GM19468 (cell line): ENCODE measurements around the gene INPP5J.
"Not testable (repeated sequence)": the region's sequence is repeated elsewhere in the genome, so short reads cannot be mapped to it uniquely, and the experiment has no call there.

Experiments used
- ATAC-seq: cut with Tn5 transposase; IDR thresholded peaks from one replicate; pipeline ENCODE4 v1.9.1; 2021; ENCODE audit warnings: mild to moderate bottlenecking, moderate library complexity, moderate number of reproducible peaks; ENCODE audit not compliant: unreplicated experiment; ENCODE audit errors: extremely low read depth

INPP5J gene

DNA sequence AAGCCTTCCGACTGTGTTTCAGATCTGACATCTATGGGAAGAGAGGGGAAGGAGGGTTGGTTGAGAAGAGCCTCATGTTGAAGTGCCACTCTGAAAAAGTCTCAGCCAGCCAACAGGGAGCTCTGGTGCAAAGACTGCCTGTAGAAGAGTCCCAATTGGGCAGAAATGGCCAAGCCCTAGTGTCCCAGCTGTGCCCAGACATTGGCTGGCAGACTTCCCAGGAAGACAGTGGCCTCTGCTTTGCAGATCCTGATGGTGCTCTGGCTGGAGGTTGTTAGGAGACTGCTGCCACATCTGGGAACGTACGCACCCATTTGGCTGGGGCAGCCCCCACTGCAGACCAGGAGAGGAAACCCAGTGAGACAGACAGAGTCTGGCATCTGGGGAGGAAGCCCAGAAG, 20.8 kb downstream of the INPP5J start:
- ATAC-seq, result no peak

DNA sequence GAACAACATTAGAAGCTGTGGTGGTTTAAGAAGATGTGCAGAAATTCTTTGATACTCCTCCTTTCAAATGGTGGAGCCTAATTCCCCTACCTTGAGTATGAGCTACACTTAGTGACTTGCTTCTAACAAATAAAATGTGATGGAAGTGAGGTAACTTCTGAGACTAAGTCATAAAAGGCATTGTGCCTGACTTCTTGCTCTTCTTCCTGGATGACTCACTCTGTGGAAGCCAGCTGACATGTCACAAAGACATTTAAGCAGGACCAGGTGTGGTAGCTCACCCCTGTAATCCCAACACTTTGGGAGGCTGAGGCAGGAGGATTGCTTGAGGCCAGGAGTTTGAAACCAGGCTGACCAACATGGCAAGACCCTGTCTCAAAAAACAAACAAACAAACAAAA, 21.5 kb downstream of the INPP5J start:
- ATAC-seq, result no peak

DNA sequence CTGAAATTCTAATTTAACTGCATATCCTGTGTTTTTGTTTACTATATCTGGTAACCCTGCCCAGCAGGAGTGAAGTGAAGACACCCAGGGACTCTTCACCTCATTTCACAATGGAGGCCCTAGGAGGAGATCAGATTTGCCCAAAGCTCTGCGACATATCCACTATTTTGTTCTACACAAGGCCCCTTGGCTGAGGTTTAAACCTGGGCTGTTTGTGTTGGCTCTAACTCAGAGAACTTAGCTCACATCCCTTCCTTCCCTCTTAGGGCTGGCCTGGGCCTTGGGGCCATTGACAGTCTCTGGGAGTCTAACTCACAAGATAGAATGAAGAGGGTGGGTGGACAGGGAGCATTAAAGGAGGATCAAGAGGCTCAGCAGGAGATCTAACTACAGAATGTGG, 25.7 kb downstream of the INPP5J start:
- no peak for ATAC-seq

DNA sequence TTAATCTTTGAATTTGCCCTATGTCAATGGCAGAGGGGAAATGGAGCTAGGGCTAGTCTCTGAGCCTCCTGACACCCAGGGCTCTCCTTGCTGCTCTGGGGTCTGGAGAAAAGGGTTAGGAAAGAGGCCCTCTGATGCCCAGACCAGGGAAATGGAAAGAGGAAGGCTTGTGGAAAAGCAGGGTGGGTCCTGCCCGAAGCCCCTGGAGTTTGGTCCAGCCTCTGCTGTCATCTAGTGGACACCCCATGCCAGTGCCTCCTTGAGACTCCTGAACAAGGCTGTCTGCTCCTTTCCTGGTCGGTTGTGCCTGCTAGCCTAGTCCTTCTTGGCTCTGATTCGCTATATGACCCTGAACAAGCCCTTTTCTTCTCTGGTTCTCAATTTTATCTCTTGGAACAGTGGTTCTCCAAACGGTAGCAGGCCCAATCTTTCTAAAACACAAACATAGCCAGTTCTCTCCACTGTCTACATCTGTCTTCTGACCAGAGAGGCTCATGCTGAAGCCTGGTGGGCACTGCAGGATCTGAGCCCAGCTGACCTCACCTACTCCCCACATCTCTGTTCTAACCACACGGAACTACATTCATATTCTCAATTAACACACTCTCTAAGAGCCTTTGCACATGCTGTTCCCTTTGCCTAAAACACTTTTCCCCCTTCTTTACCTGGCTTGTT, 26.3 kb downstream of the INPP5J start:
- ATAC-seq, result no peak

DNA sequence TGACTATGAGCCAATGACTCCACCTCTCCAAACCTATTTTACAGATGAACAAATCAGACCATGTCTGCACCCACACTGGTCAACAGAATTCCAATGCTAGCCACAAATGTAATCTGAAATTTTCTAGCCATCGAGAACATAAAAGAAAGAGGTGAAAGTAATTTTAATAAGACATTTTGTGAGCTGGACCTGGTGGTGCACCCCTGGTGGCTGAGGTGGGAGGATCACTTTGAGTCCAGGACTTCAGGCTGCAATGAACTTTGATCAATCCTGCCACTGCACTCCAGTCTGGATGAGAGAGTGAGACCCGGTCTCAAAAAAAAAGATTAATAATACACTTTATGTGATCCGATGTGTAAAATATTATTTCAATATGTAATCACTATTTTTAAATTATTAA, 27.8 kb downstream of the INPP5J start:
- ATAC-seq, result no peak

DNA sequence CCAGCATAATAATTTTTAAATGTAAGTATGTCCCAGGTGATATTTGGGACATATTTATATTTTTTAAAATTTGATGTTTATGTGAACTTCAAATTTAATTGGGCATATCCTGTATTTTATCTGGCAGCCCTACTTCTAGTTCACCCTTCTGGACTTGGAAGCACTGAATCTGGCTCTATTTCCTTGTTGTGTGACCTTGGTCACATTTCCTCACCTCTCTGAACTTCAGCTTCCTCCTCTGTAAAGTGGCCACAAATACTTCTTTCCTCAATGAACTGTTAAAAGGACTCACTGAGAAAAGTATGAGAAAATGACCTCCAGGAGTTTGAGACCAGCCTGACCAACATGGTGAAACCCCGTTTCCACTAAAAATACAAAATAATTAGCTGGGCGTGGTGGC, 29.1 kb downstream of the INPP5J start:
- no peak for ATAC-seq

DNA sequence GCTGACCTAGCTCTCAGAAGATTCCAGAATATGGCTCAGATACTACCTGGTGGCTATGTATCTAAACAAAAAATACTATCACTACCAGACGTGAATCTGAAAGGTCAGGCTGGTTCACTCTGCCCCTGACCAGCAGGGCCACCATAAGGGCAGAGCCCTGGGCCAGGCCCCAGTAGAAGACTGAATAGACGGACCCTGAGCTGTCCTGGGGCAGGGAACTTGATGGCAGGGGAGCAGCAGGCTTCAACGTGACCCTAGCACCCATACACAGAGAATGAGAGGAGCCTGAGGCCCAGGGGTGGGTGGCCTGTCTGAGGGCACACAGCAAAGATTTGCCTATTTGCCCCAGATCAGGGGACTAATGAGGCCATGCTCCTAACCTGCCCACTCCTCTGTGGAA, 30.6 kb downstream of the INPP5J start:
- ATAC-seq, result no peak

DNA sequence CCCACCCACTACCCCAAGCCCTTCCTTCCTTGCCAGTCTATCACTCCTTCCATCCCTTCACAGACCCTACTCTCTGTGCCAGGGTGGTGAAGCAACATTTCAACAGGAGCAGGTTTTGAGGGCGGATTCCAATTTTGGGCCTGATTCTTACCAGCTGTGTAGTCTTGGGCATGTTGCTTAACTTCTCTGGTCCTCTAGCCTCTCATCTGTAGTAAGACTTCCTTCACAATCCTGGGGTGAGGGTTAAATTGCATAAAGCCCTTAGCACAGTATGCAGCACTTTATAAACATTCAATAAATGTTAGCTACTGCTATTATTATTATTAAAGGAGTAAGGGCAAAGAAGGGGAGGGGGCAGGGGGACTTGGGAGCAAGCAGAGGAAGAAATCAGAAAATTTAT, 32.2 kb downstream of the INPP5J start:
- ATAC-seq, result no peak

DNA sequence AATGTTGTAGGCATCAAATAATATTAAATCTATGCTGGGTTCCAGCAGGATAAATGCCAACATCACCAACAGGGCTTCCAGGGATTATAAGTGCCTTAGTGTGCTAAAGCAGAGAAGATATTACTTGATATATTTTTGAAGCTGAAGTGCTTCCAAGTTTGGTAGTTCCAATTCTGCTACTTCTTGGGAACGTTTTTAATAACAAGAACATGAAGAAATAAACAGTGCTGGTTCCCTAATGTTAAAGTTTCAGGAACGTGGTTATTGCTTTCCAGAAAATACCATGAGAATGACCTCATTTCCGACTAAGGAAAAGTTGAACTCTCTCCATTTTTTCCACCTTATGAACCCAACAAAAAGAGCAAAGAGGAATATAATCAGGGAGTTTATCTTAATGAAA, 32.7 kb downstream of the INPP5J start:
- no peak for ATAC-seq

DNA sequence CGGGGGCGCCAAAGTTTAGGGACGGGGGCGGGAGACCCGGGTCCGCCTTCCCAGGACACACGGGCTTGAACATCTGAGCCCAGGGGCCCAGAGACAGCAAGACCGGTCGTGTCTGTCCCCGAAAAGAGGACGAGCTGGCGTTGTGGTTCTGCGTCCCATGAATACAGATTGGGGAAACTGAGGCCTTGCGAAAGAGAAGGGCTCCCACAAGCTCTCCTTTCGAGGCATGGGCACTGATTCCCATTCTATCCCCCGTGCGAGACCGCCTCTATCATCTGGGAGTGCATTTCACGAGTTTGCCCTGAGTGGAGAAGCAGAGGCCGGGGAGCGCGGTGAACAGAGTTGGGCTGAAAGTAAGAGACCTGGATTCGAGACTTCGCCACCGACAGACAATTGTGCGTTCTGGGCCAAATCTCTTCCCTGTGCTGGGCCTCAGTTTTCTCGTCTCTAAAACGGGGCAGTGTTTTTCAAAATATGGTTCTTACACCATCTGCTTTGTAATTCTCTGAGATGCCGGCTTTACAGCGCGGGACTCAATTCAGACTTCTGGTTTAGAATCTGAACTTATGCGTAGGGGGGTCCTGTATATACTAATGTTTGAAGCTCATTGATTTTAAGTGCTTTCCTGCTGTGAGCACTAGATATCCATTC, 37.7 kb downstream of the INPP5J start:
- no peak for ATAC-seq

DNA sequence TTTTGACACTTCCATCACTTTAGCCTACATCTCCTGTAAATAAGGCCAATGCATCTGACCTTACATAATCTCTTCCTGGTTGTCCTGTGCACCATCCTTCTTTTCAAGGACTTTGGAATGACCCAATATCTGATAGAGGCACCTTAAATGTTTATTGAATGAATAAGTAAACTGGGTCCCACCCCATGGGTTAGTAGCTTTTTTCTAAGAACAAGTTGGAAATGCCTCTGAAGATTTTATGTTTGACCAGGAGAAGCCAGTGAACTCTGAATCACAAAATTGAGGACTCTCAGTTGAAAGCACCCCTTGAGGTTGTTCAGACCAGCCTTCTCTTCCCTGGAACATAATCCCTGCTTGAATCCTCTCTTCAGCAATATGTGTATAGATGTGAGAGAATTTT, 38.6 kb downstream of the INPP5J start:
- no peak for ATAC-seq

DNA sequence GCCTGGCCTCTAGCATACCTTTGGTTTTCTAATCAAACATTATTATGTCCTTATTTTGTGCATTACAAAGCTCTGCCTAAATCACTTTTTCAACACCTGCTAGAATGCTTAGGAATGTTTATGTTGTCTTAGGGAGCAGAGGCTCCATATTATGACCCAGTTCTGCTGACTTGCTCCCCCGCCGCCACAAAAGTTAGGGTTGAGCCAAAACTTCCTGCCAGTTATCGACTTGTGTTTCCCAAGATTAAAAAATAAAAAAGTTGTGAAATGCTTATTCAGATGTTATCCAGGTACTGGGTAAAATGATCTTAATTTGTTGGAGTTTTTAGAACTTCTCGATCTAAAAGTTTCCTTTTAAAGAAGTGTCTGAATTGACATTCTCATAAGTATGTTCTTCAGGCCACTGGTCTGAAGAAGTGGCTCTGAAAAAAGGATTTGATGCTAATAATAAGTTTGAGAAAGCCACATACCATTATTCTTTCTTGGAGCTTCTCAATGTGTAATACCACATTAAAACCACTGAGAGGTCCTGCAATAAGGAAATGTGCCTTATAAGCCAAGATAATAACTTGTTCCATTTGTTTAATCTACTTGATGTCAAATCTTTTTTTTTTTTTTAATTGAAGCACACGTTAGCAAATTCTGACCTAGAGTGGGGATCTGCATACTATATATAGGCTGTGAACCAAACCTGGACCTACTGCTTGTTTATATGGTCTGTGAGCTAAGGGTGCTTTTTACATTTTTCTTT, 39.4 kb downstream of the INPP5J start:
- no peak for ATAC-seq

DNA sequence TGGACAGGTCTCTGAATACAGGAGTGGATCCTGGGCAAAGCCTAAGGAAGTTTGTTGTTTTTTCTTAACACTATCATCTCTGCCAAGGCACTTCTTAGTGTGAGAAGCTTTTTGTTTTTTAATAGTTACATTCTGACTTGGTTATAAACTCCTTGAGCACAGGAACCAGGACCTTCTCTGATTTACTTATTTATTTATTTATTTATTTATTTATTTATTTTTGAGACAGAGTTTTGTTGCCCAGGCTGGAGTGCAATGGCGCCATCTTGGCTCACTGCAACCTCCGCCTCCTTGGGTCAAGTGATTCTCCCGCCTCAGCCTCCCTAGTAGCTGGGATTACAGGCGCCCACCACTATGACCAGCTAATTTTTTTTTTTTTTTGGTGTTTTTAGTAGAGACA, 48.2 kb downstream of the INPP5J start:
- no peak for ATAC-seq

DNA sequence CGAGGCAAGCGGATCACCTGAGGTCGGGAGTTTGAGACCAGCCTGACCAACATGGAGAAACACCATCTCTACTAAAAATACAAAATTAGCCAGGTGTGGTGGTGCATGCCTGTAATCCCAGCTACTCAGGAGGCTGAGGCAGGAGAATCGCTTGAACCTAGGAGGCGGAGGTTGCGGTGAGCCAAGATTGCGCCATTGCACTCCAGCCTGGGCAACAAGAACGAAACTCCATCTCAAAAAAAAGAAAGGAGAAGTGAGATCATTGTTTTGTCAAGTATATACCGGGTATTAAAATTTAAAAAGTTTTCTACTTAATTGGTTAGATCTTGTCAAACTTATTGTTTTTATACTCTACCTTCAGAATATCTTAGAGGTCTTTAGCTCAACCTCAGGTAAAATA, 49.0 kb downstream of the INPP5J start:
- ATAC-seq, result not testable (repeated sequence)

DNA sequence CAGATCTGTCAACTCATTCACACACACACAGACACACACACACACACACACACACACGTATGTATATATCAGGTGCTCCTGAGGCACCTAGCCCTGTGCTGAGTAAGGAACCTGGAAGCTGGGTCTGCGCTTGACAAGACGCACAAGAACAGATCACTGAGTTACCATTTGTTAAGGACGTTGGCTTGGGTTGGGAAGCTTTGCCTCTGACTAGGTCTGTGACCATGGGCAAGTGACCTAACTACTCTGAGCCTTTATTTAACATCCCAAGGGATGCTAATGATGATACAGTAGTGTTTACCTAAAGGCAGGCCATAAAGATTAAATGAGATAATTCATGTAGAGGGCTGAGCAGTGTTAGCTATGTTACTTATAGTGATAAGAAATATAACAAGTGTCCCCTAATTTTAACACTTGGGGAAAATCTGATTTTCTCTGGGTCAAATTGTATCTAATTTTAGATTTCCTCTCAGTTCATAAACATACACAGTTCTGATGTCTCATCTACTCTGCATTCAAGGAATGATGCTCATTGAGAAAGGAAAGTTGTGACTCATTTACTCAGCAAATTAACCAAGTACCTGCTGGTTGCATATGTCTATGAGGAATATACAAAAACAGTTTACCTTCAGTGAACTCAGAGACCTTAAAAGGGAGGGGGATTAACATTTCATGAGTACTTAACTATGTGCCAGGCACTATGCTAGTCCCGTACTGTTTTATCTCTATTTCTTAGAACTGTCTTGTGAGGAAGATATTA, 50.8 kb downstream of the INPP5J start:
- ATAC-seq, result no peak

DNA sequence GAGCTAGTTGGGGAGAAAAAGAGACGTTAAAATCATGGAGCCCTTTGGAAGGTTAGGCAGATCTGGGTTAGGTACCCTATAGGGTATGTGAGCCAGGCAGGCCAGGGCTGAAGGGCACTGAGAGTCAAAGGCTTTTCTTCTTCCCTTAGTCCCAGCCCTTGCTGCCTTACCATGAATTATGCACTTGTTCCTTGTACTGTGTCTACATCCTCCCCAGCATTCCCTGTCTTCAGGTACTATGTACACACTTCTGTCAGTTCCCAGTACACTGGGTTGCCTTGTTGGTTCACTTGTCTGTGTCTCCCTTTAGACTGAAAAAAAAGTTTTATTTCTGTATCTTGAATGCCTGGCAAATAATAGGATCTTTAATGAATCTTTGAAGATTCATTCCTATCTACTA, 54.2 kb downstream of the INPP5J start:
- ATAC-seq, result no peak

DNA sequence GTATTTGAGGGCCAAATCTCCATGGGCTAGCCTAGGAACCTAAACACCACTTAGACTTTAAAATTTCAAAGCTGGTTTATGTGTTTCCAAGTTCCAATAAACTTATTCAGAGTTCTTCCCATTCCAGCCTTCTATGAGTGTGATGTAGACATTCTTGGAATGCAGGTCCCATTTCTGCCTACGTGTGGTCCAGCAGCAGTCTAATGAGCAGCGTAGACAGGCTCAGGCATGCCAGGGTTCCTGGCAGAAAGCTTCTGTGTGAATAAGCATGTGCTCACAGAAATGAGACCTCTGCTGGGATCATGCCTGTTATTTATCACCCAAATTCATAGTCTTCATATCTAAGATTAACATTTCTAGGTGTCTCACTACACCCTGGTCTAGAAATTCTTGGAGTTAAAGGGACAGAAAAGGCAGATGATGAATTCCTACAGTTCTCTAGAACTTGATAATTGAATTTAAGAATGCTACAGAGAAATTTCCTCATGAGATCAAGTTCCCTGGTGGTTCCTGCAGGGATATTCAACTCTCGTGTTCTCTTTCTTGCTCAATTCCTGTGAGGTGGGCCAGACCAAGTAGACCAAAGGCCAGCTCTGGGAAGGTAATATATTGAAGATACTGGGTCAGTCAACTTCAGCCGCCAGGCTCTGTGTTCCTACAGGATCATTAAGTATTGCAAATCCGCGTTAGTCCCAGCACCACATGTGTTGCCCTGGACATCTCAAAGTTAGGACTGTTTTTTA, 54.8 kb downstream of the INPP5J start:
- ATAC-seq, result no peak

DNA sequence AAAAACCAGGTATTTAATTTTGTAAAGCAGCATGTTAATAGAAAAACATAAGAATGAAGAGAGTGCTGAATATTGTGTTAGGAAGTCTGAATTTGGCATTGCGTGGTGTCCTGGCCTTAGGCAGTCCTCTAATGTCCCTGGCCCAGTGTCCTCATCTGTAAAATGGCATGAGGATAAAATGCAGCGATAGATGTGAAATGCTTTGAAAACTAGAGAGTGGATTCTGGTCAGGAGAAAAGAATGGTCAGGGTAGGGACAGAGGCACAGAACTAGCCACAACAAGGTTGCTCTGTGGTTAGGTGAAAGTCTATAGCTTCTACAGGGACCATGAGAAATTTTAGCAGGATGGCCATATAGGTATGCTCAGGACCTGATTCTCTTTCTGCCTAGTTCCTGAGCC, 56.1 kb downstream of the INPP5J start:
- no peak for ATAC-seq

DNA sequence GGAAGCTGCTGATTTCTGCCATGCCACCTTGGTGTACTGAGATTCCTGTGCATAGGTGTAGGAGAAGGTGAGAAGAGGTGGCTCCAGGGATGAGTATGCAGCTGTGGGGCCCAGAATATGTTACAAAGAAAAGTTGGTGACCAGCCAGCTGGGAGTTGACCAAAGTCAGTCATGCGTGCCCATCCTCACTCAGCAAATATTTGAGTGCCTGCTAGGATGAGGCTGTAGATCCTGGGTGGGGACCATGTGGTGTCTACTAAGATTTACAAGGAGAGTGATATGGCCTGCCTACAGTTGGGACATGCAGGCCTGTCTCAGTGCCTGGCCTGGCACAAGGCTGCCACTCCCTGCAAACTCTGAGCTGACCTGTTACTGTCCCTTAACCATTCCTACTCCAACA, 56.6 kb downstream of the INPP5J start:
- ATAC-seq, result no peak

DNA sequence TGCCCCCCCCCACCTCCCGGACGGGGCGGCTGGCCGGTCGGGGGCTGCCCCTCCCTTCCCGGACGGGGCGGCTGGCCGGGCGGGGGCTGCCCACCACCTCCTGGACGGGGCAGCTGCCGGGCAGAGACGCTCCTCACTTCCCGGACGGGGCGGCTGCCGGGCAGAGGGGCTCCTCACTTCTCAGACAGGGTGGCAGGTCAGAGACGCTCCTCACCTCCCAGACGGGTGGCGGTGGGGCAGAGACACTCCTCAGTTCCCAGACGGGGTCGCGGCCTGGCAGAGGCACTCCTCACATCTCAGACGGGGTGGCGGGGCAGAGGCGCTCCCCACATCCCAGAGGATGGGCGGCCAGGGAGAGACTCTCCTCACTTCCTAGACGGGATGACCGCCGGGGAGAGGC, 61.2 kb downstream of the INPP5J start:
- ATAC-seq, result no peak
